ENCODE data around the gene CNTNAP5. TPM values are rescaled to one million over a fixed set of nuclear protein-coding genes. Genes with fewer than 3 reads are reported as not detected.

CNTNAP5 gene
- polyA plus RNA-seq, 4 donors, result 0.03 to 0.12 TPM; not detected in 2

DNA sequence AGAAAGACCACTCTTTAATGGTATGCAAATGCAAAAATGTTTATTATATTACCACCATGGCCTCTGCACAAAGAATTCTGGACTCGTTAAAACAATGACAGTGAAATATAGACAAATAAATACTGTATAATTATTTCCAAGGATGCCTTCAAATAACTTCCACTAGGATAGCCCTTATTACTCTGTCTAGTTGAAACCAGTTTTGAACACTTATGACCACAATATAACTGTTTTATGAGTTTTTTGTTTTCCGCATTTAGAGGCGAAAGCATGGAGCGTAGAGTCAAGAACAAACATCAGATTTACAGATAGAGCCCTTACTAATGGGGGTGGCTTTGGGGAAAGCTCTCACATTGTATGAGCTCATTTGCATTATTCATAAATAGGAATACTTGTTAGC is 559.5 kb downstream of the CNTNAP5 start:
- FAIRE-seq, result no peak
- Histone ChIP-seq H3K4me1 (ENCODE audit: control insufficient read depth in 3 of 3, insufficient read depth in 2 of 3, low read depth in 1 of 3, low read length in 2 of 3) (peaks cover 0 to 4% (median 0%) of the 10 kb centered on the region in 3 donors), H3K9me3 (ENCODE audit: control insufficient read depth in 2 of 2, insufficient read depth in 1 of 2, low read depth in 1 of 2, low read length in 1 of 2) (peaks cover 0 to 6% of the 10 kb centered on the region in 2 donors), H3K4me3 (ENCODE audit: low read depth in 1 of 3, low read length in 3 of 3) (no peak overlapping the region), H3K27me3 (ENCODE audit: control insufficient read depth in 3 of 3, insufficient read depth in 3 of 3, low read length in 3 of 3) (no peaks in the 10 kb centered on the region), H3K36me3 (ENCODE audit: control insufficient read depth in 3 of 3, insufficient read depth in 2 of 3, low read depth in 1 of 3, low read length in 3 of 3) (no peaks in the 10 kb centered on the region), H3K27ac (ENCODE audit: low read depth in 1 of 3, low read length in 2 of 3) (no peak overlapping the region)
- no peak for DNase-seq
- 90 to 97% (median 95%) methylated on average over 4 of the region's 4 CpGs for WGBS, 3 donors

DNA sequence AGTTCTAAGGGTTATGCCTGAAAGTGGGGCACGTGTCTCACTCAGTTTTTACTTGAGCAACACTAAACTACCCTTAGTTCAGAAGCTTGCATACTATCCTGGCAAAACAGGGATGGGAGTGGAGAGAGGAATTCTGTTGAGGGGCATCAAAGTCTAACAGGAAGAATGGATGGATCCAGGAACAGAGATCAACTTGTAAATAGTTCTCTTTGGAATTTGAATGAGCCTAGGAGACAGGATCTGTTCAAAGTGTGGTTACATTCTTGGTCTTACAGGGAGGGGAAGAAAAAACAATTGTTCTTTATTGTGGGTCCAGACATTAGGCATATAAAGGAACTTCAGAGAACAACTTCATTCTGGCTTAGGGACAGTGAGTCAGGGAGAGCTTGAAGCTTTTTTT is 560.2 kb downstream of the CNTNAP5 start:
- no peak for FAIRE-seq
- H3K27ac ChIP-seq (ENCODE audit: low read depth in 1 of 3, low read length in 2 of 3), result no peak overlapping the region
- DNase-seq, result no peak
- no peaks in the 10 kb centered on the region for H3K36me3 ChIP-seq (ENCODE audit: control insufficient read depth in 3 of 3, insufficient read depth in 2 of 3, low read depth in 1 of 3, low read length in 3 of 3)
- peaks cover 0 to 4% (median 0%) of the 10 kb centered on the region in 3 donors for H3K4me1 ChIP-seq (ENCODE audit: control insufficient read depth in 3 of 3, insufficient read depth in 2 of 3, low read depth in 1 of 3, low read length in 2 of 3)
- H3K4me3 ChIP-seq (ENCODE audit: low read depth in 1 of 3, low read length in 3 of 3), result no peak overlapping the region
- 69 to 76% (median 69%) methylated on average over 1 of the region's 1 CpG for WGBS, 3 donors
- no peaks in the 10 kb centered on the region for H3K27me3 ChIP-seq (ENCODE audit: control insufficient read depth in 3 of 3, insufficient read depth in 3 of 3, low read length in 3 of 3)
- H3K9me3 ChIP-seq (ENCODE audit: control insufficient read depth in 2 of 2, insufficient read depth in 1 of 2, low read depth in 1 of 2, low read length in 1 of 2), result peaks cover 0 to 6% of the 10 kb centered on the region in 2 donors

DNA sequence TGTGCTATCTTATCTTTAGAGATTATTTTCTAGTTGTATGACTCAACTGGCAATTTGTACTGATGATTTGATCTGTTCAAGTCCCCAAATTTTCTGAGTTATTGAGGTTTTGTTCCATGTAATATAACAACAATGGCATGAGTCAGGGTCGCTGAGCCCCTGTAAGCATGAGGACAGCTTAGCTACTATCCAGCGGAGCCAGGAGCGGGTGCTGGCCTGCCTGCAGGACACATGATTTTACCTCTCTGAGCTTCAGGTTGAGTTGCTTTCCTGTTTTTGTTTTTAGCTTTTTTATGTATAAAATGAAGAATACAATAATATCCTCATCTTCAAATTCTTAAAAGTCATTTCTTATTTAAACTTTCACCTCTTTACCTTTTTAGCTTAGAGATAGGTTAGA is 561.1 kb downstream of the CNTNAP5 start:
- H3K9me3 ChIP-seq (ENCODE audit: control insufficient read depth in 2 of 2, insufficient read depth in 1 of 2, low read depth in 1 of 2, low read length in 1 of 2), result peaks cover 0 to 6% of the 10 kb centered on the region in 2 donors
- no peak for FAIRE-seq
- H3K4me1 ChIP-seq (ENCODE audit: control insufficient read depth in 3 of 3, insufficient read depth in 2 of 3, low read depth in 1 of 3, low read length in 2 of 3), result peaks cover 0 to 5% (median 0%) of the 10 kb centered on the region in 3 donors
- no peaks in the 10 kb centered on the region for H3K36me3 ChIP-seq (ENCODE audit: control insufficient read depth in 3 of 3, insufficient read depth in 2 of 3, low read depth in 1 of 3, low read length in 3 of 3)
- no peak for DNase-seq
- H3K4me3 ChIP-seq (ENCODE audit: low read depth in 1 of 3, low read length in 3 of 3), result no peak overlapping the region
- H3K27me3 ChIP-seq (ENCODE audit: control insufficient read depth in 3 of 3, insufficient read depth in 3 of 3, low read length in 3 of 3), result no peaks in the 10 kb centered on the region
- H3K27ac ChIP-seq (ENCODE audit: low read depth in 1 of 3, low read length in 2 of 3), result no peak overlapping the region
- WGBS, 3 donors, result 89 to 93% (median 90%) methylated on average over 3 of the region's 3 CpGs

DNA sequence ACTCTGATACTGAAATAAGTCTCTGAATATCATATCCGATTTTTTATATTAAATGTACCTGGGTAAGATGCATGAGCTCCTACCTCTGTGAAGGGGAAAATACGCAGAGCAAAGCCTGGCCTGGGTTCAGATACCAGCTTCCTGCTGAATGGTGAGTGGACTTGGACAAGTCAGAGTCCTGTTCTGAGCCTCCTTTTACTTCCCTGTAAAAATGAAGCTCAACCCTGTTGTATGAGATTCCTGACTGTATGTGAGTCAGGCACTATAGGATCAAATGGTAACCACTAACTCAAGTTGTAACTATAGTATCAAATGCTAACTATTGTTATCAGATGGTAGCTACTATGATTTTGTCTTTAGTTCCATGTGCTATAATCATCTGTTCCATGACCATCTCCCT is 561.7 kb downstream of the CNTNAP5 start:
- FAIRE-seq (no peak), DNase-seq (no peak)
- Histone ChIP-seq H3K27ac (ENCODE audit: low read depth in 1 of 3, low read length in 2 of 3) (no peak overlapping the region), H3K9me3 (ENCODE audit: control insufficient read depth in 2 of 2, insufficient read depth in 1 of 2, low read depth in 1 of 2, low read length in 1 of 2) (peaks cover 0 to 6% of the 10 kb centered on the region in 2 donors), H3K4me3 (ENCODE audit: low read depth in 1 of 3, low read length in 3 of 3) (no peak overlapping the region), H3K36me3 (ENCODE audit: control insufficient read depth in 3 of 3, insufficient read depth in 2 of 3, low read depth in 1 of 3, low read length in 3 of 3) (no peaks in the 10 kb centered on the region), H3K4me1 (ENCODE audit: control insufficient read depth in 3 of 3, insufficient read depth in 2 of 3, low read depth in 1 of 3, low read length in 2 of 3) (peaks cover 0 to 9% (median 0%) of the 10 kb centered on the region in 3 donors), H3K27me3 (ENCODE audit: control insufficient read depth in 3 of 3, insufficient read depth in 3 of 3, low read length in 3 of 3) (no peaks in the 10 kb centered on the region)
- WGBS, 3 donors, result 82 to 90% (median 89%) methylated on average over 2 of the region's 2 CpGs

DNA sequence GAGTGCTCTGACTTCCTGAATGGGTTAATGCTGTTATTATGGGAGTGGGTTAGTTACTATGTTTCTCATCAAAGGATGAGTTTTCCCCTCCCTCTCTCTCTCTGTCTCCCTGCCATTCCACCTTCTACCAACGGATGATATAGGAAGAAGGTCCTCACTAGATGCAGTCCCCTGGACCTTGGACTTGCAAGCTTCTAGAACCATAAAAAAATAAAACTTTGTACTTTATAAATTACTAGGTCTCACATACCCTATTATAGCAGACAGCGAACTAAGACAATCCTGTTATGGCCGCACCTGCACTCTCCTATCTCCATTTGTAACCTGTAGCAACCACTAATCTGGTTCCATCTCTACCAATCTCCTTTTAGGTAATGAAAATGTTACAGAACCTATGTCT is 564.9 kb downstream of the CNTNAP5 start:
- 26 to 61% (median 39%) methylated on average over 3 of the region's 3 CpGs for WGBS, 3 donors
- Histone ChIP-seq H3K27me3 (ENCODE audit: control insufficient read depth in 3 of 3, insufficient read depth in 3 of 3, low read length in 3 of 3) (no peaks in the 10 kb centered on the region), H3K27ac (ENCODE audit: low read depth in 1 of 3, low read length in 2 of 3) (peak overlapping the region in 1 of 3 donors; percentile 10), H3K9me3 (ENCODE audit: control insufficient read depth in 2 of 2, insufficient read depth in 1 of 2, low read depth in 1 of 2, low read length in 1 of 2) (peaks cover 0 to 6% of the 10 kb centered on the region in 2 donors), H3K4me3 (ENCODE audit: low read depth in 1 of 3, low read length in 3 of 3) (no peak overlapping the region), H3K36me3 (ENCODE audit: control insufficient read depth in 3 of 3, insufficient read depth in 2 of 3, low read depth in 1 of 3, low read length in 3 of 3) (no peaks in the 10 kb centered on the region), H3K4me1 (ENCODE audit: control insufficient read depth in 3 of 3, insufficient read depth in 2 of 3, low read depth in 1 of 3, low read length in 2 of 3) (peaks cover 0 to 9% (median 0%) of the 10 kb centered on the region in 3 donors)
- FAIRE-seq (no peak), DNase-seq (peak; percentile 62 to 78)

DNA sequence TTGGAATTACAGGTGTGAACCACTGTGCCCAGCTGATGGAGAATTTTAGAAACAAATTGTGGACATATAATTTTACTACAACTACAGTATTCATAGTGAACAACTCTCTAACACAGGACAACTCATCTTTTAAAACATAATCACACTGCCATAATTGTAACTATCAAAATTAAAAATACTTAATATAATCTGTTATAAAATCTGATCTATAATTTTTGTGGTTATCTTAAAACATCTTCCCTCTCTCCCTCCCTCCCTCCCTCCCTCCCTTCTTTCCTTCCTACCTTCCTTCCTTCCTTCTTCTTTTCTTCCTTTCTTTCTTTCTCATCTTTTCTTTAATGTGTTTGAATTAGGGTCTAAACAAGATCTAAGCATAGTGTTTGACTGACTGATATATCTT is 577.7 kb downstream of the CNTNAP5 start:
- Histone ChIP-seq H3K27me3 (ENCODE audit: control insufficient read depth in 3 of 3, insufficient read depth in 3 of 3, low read length in 3 of 3) (no peaks in the 10 kb centered on the region), H3K36me3 (ENCODE audit: control insufficient read depth in 3 of 3, insufficient read depth in 2 of 3, low read depth in 1 of 3, low read length in 3 of 3) (no peaks in the 10 kb centered on the region), H3K4me1 (ENCODE audit: control insufficient read depth in 3 of 3, insufficient read depth in 2 of 3, low read depth in 1 of 3, low read length in 2 of 3) (no peaks in the 10 kb centered on the region), H3K27ac (ENCODE audit: low read depth in 1 of 3, low read length in 2 of 3) (no peak overlapping the region), H3K4me3 (ENCODE audit: low read depth in 1 of 3, low read length in 3 of 3) (no peak overlapping the region), H3K9me3 (ENCODE audit: control insufficient read depth in 2 of 2, insufficient read depth in 1 of 2, low read depth in 1 of 2, low read length in 1 of 2) (no peaks in the 10 kb centered on the region)
- DNase-seq (no peak), FAIRE-seq (no peak)

DNA sequence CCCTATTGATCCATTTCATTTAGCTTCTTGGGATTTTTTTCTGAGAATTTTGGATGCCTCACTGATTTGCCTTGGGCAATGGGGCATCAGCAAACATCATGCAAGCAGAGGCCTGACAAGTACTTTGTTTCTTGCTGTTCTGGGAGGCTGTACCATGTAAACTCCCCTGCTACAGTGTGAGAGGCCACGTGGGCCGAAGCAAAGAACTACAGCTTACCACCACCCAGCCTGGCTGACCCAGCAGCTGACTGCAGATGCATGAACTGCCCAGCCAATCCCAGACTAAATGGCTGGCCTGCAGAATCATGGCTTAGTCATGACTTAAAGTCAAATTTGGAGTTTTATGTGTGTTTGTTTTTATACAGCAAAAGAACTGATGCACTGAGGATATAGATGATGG is 579.9 kb downstream of the CNTNAP5 start:
- WGBS, 3 donors, result 56 to 74% (median 69%) methylated on average over 2 of the region's 2 CpGs
- no peak overlapping the region for H3K4me3 ChIP-seq (ENCODE audit: low read depth in 1 of 3, low read length in 3 of 3)
- no peak for FAIRE-seq

DNA sequence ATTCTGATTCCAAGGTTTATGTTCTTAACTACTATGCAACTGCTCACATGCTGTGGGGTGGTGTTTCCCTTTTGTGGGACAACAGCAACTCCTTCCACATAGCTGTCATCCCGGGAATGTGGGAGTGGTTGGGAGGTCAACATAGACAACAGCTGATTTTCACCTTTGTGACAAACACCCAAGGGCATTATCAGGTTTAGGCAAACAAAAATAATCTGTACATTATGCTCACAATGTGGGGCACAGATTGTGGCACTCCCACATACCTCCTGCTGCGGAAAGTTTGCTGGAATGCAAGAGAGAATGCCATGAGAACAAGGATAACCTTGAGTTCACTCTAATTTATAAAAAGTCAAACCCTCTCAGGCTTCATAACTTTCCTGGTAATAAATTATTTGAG is 582.6 kb downstream of the CNTNAP5 start:
- H3K27me3 ChIP-seq (ENCODE audit: control insufficient read depth in 3 of 3, insufficient read depth in 3 of 3, low read length in 3 of 3), result no peaks in the 10 kb centered on the region
- FAIRE-seq (no peak), DNase-seq (no peak)
- no peak overlapping the region for H3K27ac ChIP-seq (ENCODE audit: low read depth in 1 of 3, low read length in 2 of 3)
- 25 to 56% (median 38%) methylated on average over 2 of the region's 2 CpGs for whole genome bisulfite sequencing, 3 donors
- H3K4me1 ChIP-seq (ENCODE audit: control insufficient read depth in 3 of 3, insufficient read depth in 2 of 3, low read depth in 1 of 3, low read length in 2 of 3), result no peaks in the 10 kb centered on the region
- H3K4me3 ChIP-seq (ENCODE audit: low read depth in 1 of 3, low read length in 3 of 3), result no peak overlapping the region
- H3K36me3 ChIP-seq (ENCODE audit: control insufficient read depth in 3 of 3, insufficient read depth in 2 of 3, low read depth in 1 of 3, low read length in 3 of 3), result no peaks in the 10 kb centered on the region
- no peaks in the 10 kb centered on the region for H3K9me3 ChIP-seq (ENCODE audit: control insufficient read depth in 2 of 2, insufficient read depth in 1 of 2, low read depth in 1 of 2, low read length in 1 of 2)

More for the DNA sequence above, 579.9 kb downstream of the CNTNAP5 start:
- H3K27me3 ChIP-seq (ENCODE audit: control insufficient read depth in 3 of 3, insufficient read depth in 3 of 3, low read length in 3 of 3), result no peaks in the 10 kb centered on the region
- H3K36me3 ChIP-seq (ENCODE audit: control insufficient read depth in 3 of 3, insufficient read depth in 2 of 3, low read depth in 1 of 3, low read length in 3 of 3), result no peaks in the 10 kb centered on the region
- DNase-seq, result no peak
- no peaks in the 10 kb centered on the region for H3K9me3 ChIP-seq (ENCODE audit: control insufficient read depth in 2 of 2, insufficient read depth in 1 of 2, low read depth in 1 of 2, low read length in 1 of 2)
- H3K27ac ChIP-seq (ENCODE audit: low read depth in 1 of 3, low read length in 2 of 3), result no peak overlapping the region
- no peaks in the 10 kb centered on the region for H3K4me1 ChIP-seq (ENCODE audit: control insufficient read depth in 3 of 3, insufficient read depth in 2 of 3, low read depth in 1 of 3, low read length in 2 of 3)

DNA sequence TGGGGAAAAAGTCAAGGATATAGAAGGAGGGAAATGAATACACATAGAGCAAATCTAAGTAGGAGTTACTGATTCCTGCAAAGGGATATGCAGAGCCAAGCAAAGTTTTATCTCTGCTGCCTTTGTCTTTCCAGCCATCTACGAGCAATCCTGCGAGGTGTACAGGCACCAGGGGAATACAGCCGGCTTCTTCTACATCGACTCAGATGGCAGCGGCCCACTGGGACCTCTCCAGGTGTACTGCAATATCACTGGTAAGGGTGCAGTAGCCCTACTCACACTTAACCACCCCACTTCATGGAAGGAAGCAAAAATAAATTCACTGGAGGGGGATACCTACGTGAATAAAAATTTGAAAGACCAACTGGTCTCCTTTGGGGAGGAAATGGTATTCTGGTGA is 584.6 kb downstream of the CNTNAP5 start:
- no peaks in the 10 kb centered on the region for H3K4me1 ChIP-seq (ENCODE audit: control insufficient read depth in 3 of 3, insufficient read depth in 2 of 3, low read depth in 1 of 3, low read length in 2 of 3)
- H3K27me3 ChIP-seq (ENCODE audit: control insufficient read depth in 3 of 3, insufficient read depth in 3 of 3, low read length in 3 of 3), result no peaks in the 10 kb centered on the region
- no peaks in the 10 kb centered on the region for H3K36me3 ChIP-seq (ENCODE audit: control insufficient read depth in 3 of 3, insufficient read depth in 2 of 3, low read depth in 1 of 3, low read length in 3 of 3)
- no peak overlapping the region for H3K27ac ChIP-seq (ENCODE audit: low read depth in 1 of 3, low read length in 2 of 3)
- H3K9me3 ChIP-seq (ENCODE audit: control insufficient read depth in 2 of 2, insufficient read depth in 1 of 2, low read depth in 1 of 2, low read length in 1 of 2), result no peaks in the 10 kb centered on the region
- 78 to 85% (median 84%) methylated on average over 6 of the region's 6 CpGs for whole genome bisulfite sequencing, 3 donors
- DNase-seq (no peak), FAIRE-seq (no peak)
- H3K4me3 ChIP-seq (ENCODE audit: low read depth in 1 of 3, low read length in 3 of 3), result no peak overlapping the region
